HepG2 (cell line): ENCODE measurements around the gene DNAJB11. TPM values are rescaled to one million over a fixed set of nuclear protein-coding genes. Genes with fewer than 3 reads are reported as not detected.
A peak's percentile ranks its signal among the peaks of the same experiment; 100 is the strongest.

Source experiments
- CREB1 ChIP-seq, 2 experiments: fragments of 450-650 bp in 1 of 2; IDR thresholded peaks; 2 replicates each; pipeline ENCODE4 v1.6.1; 2016 to 2017; ENCODE audit warnings: control low read depth in 1 of 2, mild to moderate bottlenecking in 1 of 2, missing compliant biosample characterization in 1 of 2, missing genetic modification characterization in 1 of 2
- CTCF ChIP-seq: sonication (generic); formaldehyde crosslinking; IDR thresholded peaks from 2 replicates; pipeline ENCODE4 v1.5.0; 2020; ENCODE audit warnings: mild to moderate bottlenecking, missing genetic modification reagents, moderate library complexity
- EHMT2 ChIP-seq: fragments of 200-600 bp; sonication (generic); IDR thresholded peaks from 2 replicates; pipeline ENCODE4 v1.7.0; 2017; ENCODE audit warnings: antibody characterized with exemption, low read depth, low read length, borderline replicate concordance
- FOSL2 ChIP-seq: sonication (generic); formaldehyde crosslinking; IDR thresholded peaks from 2 replicates; pipeline ENCODE4 v1.4.0; 2020; ENCODE audit warnings: missing genetic modification reagents
- FOXP1 ChIP-seq, 2 experiments: fragments of 450-650 bp in 1 of 2; IDR thresholded peaks; 2 replicates each; pipeline ENCODE4 v1.6.1; 2017 to 2018; ENCODE audit warnings: antibody characterized with exemption in 1 of 2
- KDM2A ChIP-seq: sonication (generic); formaldehyde crosslinking; IDR thresholded peaks from 2 replicates; pipeline ENCODE4 v1.4.0; 2020; ENCODE audit warnings: low read depth, missing genetic modification reagents, borderline replicate concordance
- KDM6A ChIP-seq: IDR thresholded peaks from 2 replicates; pipeline ENCODE4 v1.6.1; 2016; ENCODE audit warnings: low read depth
- MAX ChIP-seq: IDR thresholded peaks from 2 replicates; pipeline ENCODE4 v1.6.1; 2012; ENCODE audit warnings: inconsistent platforms
- NFATC3 ChIP-seq: sonication (generic); formaldehyde crosslinking; IDR thresholded peaks from 2 replicates; pipeline ENCODE4 v1.5.1; 2020; ENCODE audit warnings: mild to moderate bottlenecking, missing genetic modification reagents
- PHF20 ChIP-seq: sonication (generic); formaldehyde crosslinking; IDR thresholded peaks from 2 replicates; pipeline ENCODE4 v1.5.0; 2020; ENCODE audit warnings: mild to moderate bottlenecking, missing genetic modification reagents
- PHF21A ChIP-seq: sonication (generic); formaldehyde crosslinking; IDR thresholded peaks from 2 replicates; pipeline ENCODE4 v1.5.0; 2020; ENCODE audit warnings: mild to moderate bottlenecking, missing genetic modification reagents
- THAP9 ChIP-seq: sonication (generic); formaldehyde crosslinking; IDR thresholded peaks from 2 replicates; pipeline ENCODE4; 2020; ENCODE audit warnings: missing genetic modification reagents, mild to moderate bottlenecking, borderline replicate concordance
- ZHX1 ChIP-seq: sonication (generic); formaldehyde crosslinking; IDR thresholded peaks from 2 replicates; pipeline ENCODE4 v1.8.1; 2022; ENCODE audit warnings: low read depth, mild to moderate bottlenecking, missing genetic modification reagents
- ZNF256 ChIP-seq: sonication (generic); formaldehyde crosslinking; conservative IDR thresholded peaks from 2 replicates; pipeline ENCODE4 v1.4.0; 2020; ENCODE audit warnings: missing genetic modification reagents
- ZNF281 ChIP-seq: sonication (generic); formaldehyde crosslinking; IDR thresholded peaks from 2 replicates; pipeline ENCODE4 v1.4.0; 2020; ENCODE audit warnings: missing genetic modification reagents, borderline replicate concordance
- ZNF317 ChIP-seq: sonication (generic); formaldehyde crosslinking; IDR thresholded peaks from 2 replicates; pipeline ENCODE4 v1.5.0; 2020; ENCODE audit warnings: mild to moderate bottlenecking, missing genetic modification reagents
- ZNF350 ChIP-seq: sonication (generic); formaldehyde crosslinking; IDR thresholded peaks from 2 replicates; pipeline ENCODE4 v1.4.0; 2020; ENCODE audit warnings: mild to moderate bottlenecking, low read depth, missing genetic modification reagents, borderline replicate concordance
- ZSCAN12 ChIP-seq: sonication (generic); formaldehyde crosslinking; IDR thresholded peaks from 2 replicates; pipeline ENCODE4 v1.9.0; 2021; ENCODE audit warnings: mild to moderate bottlenecking, missing genetic modification reagents
- polyA plus RNA-seq, 8 experiments: library from polyadenylated mRNA; depleted of rRNA in 3 of 8; stranded (reverse) in 7 of 8; unstranded in 1 of 8; fragments of >200 nt; fragmentation: Illumina TruSeq in 4 of 8; extraction: Trizol in 4 of 8; gene quantifications; 2 replicates each; pipeline versions ENCODE4 v1.2.1 to v1.2.3, GENCODE V29; 2011 to 2016; ENCODE audit warnings: low read depth in 4 of 8, missing spikeins in 1 of 8, mixed read lengths in 1 of 8; ENCODE audit not compliant: insufficient read depth in 1 of 8
- total RNA-seq, 5 experiments: library from RNA; depleted of rRNA; stranded (reverse); fragments of >200 nt; fragmentation: Illumina TruSeq; extraction: Trizol; gene quantifications; 2 replicates each; pipeline ENCODE4 v1.2.3, GENCODE V29; 2016; ENCODE audit warnings: low read depth in 1 of 5

The DNAJB11 gene
- total and polyA plus RNA-seq, 2 of the 13 experiments (the other 11 are each of a cell fraction or from before 2014, with no cell fraction given) = 41.0 to 132 TPM

- TF ChIP-seq ZNF256 (0 out of 2 replicates have a peak, but pooled peaks have one; percentile 22), KDM2A (CRISPR knock-in tag) (0 out of 2 replicates have a peak, but pooled peaks have one; percentile 33), ZNF350 (CRISPR knock-in tag) (peak; percentile 63; the same call in 1 of the 2 replicates), EHMT2 (no peak), FOSL2 (peak; percentile 64), FOXP1 (IDR thresholded peaks at IDR 0.05) (peak; percentile 64), FOXP1 (CRISPR knock-in tag; IDR thresholded peaks at IDR 0.05) (peak; percentile 90), ZHX1 (CRISPR knock-in tag) (peak; percentile 81; the same call in 1 of the 2 replicates), CREB1 (IDR thresholded peaks at IDR 0.05) (peak; percentile 55; the same call in 1 of the 2 replicates), CREB1 (CRISPR knock-in tag; IDR thresholded peaks at IDR 0.05) (peak; percentile 69; the same call in 1 of the 2 replicates), ZNF281 (peak; percentile 78), ZSCAN12 (CRISPR knock-in tag) (no peak), PHF21A (CRISPR knock-in tag) (peak; percentile 97), ZNF317 (CRISPR knock-in tag) (no peak), THAP9 (CRISPR knock-in tag) (no peak), NFATC3 (CRISPR knock-in tag) (0 out of 2 replicates have a peak, but pooled peaks have one; percentile 57), MAX (0 out of 2 replicates have a peak, but pooled peaks have one; percentile 25), PHF20 (CRISPR knock-in tag) (peak; percentile 16; the same call in 1 of the 2 replicates), CTCF (CRISPR knock-in tag) (no peak), KDM6A (peak; percentile 66; the same call in 1 of the 2 replicates)
Measured at GRCh38 chr3:186630950-186631641, 60.6 kb downstream of the DNAJB11 start (continued).
